ENCODE data around the gene ST6GAL1.
"Not testable (repeated sequence)": the region's sequence is repeated elsewhere in the genome, so short reads cannot be mapped to it uniquely, and the experiment has no call there.

The ST6GAL1 gene

GRCh38 chr3:186998937-186999368 lies 68.6 kb downstream of the ST6GAL1 start:
- no peak for DNase-seq

DNA sequence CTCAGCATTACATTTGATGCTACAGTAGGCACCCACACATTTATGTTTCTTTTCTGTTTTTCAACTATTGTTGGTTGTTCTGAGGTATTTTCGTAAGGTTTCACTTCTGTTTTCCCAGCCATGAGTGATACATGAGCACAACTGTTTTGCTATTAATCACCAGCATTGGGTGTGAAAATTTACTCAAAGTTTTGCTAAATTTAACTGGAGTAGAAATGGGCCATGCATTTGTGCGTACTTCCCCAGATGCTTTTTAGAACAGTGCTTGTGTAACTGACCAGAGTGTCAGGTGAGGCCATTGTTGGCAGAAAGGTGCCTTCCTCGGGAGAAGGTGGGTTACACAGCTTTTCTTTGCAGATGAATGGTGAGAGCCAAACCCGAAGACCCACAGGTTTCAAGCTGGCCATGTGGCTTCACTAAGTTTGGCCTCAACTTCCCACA lies 70.4 kb downstream of the ST6GAL1 start:
- no peak for DNase-seq

GRCh38 chr3:187002915-187003314 lies 72.6 kb downstream of the ST6GAL1 start:
- DNase-seq, result no peak

- DNase-seq, result no peak
These were observed 75.6 kb downstream of the ST6GAL1 start for GRCh38 chr3:187005827-187006481.

DNA sequence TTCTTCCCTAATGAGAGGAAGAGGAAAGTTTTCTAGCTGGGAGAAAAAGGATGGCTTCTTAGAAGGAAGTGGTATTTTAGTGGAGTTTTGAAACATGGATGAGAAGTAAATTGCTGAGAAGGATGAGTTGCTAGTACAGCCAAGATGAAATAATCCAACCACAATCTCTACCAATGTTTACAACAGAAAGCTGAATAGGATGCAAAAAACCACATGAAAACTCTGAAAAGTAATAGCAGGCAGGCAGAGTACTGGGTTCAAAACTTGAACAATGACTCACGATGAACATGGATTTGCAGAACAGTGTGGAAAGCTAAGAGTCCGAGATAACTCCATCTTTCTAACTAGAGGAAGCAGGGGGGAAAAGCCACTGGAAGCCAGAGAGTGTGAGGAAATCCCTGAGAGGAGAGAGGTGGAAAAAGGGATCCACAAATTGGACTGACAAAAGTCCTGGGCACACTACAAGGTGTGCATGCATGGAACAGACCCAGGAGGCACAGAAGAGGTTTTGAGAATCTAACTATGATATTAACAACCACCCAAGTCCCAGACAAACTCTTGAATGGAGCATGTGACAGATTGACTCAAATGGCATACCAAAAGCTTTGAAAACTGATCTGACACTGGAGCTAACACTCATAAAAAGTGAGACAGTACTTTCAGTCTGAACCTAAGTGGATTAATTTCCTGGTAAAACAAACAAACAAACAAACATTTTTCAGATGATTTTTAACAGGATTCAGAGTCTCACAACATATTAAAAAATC lies 76.7 kb downstream of the ST6GAL1 start:
- no peak for DNase-seq

GRCh38 chr3:187010382-187010781 lies 80.1 kb downstream of the ST6GAL1 start:
- DNase-seq, result not testable (repeated sequence)

DNA sequence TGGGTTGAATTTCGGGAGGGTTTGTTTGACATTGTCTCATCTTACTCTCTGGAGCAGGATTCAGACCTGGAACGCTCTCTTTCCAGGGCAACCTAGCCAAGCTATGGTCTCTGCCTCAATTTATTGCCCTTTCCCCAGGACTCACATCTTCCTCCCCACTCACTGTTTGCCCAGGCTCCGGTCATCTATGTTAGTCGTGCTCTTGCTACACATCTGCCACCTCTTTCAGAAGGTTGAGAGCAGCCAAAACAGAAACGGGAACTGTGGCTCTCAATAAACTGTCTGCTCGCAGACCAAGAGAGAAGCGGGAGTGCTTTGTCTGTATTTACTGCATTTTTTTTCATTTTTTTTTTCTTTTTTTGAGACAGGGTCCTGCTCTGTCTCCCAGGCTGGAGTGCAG lies 81.6 kb downstream of the ST6GAL1 start:
- no peak for DNase-seq

DNA sequence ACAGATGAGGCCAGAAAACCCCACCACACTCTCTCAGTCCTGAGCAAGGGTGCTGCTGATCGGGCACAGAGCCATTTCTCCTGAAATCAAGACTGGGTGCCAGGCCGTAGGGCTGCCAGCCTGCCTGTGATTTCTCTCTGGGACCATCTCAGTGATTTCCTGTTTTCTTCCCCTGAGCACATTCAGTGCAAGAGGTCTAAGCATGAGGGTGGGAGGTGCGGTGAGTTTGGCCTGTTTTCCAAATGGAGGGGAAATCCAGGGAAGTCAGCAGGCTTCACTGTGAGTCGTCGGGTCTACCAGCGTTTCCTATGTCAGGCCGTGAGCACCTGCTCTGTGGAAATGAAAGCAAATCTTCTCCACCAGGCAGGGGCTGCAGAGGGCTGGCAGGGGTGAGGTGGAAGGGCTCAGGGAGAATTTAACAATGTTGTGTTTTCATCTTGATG lies 82.3 kb downstream of the ST6GAL1 start:
- no peak for DNase-seq

DNA sequence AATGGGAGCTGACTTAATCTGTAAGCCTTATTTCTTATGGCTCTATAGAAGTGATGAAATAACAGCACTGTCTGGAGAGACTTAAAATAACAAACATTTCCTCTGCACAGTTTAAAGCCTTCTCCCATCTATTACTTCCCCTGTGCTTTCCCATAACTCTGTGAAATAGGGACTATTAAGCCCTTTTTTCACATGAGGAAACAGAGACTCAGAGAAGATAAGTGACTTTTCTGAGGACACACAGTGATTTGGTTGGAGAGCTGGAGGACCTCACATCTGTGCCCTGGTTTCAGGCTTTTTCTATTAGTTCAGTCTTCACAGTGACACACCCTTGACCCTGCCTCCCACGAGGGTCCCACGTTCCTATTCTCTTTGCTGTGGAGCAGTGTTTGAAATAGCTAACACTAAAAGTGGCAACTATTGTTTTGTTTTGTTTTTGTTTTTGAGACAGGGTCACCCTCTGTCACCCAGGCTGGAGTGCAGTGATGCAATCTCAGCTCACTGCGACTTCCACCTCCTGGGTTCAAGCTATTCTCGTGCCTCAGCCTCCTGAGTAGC lies 82.9 kb downstream of the ST6GAL1 start:
- DNase-seq, result no peak

DNA sequence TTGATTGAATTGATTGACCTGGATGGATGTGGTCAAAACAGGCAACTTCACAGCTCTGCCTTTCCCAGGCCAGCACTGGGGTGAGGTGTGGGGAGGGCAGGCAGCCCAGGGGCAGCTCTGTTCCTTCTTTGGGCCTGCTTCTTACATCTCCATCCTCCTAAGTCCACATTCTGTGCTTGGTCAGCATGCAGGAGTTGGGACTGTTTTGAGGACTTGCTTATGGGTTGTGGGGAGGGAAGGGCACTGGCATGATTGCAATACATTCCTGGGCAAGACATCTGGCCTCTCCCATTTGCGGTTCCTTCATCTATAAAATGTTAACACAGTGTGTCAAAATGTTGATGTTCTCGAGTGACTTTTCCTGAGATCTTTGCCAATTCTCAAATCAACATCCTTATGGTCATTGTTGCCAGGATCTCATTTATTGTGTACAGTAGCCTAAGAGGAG lies 84.1 kb downstream of the ST6GAL1 start:
- DNase-seq, result no peak

- no peak for DNase-seq
These were observed 85.7 kb downstream of the ST6GAL1 start for GRCh38 chr3:187015903-187016638.

DNA sequence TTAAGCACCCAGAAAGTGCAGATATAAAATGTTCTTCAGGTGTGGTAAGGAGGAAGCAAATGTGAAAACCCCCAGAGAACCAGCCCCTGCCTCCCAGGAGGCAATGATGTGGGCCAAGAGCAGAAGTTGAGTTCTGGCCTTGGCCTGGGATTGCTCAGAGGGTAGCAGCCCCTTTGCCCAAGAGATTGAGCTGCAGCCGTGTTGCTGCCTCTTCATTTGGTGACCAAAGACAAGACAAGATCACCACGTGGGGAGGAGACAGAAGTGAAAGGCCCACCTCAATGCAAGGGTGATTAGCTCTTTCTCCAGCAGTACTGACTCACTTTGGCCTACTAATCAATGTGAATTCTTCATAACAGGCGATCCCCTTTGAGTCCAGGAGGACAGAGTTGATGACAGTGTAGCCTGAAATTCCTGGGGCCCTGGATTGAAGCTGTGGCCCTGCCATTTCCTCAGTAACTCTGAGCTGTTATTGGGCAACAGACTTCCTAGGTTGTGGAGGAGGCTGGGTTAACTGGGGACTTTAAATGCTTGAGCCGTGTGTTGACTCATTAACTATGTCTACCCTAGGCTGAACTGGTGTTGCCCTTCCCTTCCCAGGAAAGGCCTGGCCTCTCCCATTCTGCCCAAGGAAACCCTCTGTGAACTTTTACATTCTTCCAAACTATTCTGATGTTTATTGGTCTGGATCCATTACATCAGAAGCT lies 86.5 kb downstream of the ST6GAL1 start:
- no peak for DNase-seq

DNA sequence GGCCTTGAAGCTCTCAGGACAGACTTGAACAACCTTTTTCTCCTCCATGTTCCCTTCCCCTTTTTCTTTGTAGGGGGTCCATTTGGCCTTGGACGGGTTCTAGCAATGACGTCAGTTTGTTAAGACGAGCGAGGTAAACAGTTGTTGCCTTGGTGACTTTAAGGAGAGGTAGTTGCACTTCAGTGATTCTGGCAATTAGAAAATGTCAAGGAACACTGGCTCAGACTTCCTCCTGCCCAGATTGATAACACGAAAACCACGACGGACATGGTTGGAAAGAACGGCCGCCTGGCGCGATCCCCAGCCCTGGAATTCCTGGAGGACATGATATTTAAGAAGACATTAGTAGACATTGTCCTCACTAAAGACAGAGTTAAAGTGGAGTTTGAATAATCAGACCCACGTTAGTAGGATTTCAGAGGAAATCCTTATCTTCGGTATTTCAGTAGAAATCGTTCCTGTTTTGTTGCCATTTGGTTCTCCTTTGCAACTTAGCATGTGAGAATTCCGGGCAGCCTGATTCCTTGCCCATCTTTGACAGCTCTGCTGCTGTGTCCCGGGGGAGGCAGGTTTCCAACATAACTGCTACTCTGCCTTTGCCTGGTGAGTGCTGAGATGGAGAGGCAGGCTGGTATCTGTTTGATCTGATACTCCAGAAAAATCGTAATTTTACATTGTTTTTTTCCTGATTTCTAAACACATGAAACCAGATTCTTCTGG lies 87.3 kb downstream of the ST6GAL1 start:
- DNase-seq, result no peak

DNA sequence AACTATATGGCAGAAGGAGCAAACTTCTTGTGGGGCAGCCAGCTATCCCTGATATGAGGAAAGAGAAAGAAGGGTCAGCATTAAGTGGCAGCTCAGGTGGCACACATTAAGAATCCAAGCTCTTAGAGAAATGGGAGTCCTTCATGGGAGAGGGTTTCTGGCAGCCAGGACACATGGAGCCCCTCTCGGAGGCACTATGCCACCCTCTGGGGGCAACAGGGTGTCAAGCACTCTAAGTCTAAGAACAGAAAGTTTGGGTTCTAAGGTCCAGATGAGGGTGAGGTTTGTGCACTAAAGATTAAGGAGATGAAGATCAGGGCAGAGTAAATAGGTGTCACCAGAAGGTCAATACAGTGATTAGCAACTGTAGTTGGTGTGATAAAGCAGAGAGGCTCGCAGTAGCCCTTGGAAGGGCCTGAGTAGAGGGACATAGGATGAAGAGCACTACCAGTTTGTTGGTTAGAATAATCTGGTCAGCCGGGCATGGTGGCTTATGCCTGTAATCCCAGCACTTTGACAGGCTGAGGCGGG lies 89.3 kb downstream of the ST6GAL1 start:
- no peak for DNase-seq

DNA sequence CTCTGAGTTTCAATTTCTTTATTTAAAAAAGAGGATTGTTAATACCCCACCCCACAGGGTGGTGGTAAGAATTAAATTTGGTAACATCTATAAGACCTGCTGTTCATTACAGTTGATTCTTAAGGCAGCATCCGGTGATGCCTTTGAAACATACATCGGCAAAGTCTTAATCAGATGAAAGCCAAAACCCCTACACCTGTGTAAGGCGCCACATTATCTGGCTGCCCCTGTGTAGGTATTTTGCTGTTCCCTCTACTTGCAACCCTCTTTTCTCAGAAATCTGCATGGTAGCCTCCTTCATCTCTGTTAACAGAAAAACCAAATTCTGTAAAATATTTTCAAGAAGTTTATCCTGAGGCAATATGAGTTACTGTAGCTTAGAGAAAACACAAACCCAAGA lies 90.0 kb downstream of the ST6GAL1 start:
- no peak for DNase-seq

GRCh38 chr3:187021748-187022402 lies 91.5 kb downstream of the ST6GAL1 start:
- no peak for DNase-seq

DNA sequence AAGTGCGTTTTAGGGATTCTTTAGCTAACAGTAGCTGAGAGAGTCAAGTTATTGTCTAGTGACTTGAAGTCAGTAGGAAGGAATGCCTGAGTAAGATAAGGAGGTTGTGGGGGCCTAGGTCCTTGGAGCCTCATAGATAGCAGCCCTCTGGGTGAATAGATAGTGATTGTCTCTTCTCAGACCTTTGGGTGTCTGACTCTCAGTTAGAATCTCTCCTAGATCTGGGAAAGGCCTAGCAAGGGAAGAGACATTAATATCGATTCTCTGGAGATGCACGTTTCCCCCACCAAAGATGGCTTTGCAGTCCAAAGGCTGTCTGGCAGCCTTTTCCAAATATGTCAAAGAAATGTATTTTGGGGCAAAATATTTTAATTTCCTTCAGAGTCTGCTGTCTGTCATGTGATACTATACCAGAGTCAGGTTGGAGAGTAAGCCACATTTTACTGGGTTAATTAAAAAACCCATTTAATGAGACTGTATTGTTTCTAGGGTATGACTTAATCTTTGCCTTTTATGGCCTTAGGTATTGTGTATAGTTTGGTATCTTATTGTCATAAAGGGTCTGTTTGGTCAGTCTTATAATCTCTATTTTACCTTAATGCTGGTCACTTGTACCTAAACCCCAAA lies 92.2 kb downstream of the ST6GAL1 start:
- no peak for DNase-seq

DNA sequence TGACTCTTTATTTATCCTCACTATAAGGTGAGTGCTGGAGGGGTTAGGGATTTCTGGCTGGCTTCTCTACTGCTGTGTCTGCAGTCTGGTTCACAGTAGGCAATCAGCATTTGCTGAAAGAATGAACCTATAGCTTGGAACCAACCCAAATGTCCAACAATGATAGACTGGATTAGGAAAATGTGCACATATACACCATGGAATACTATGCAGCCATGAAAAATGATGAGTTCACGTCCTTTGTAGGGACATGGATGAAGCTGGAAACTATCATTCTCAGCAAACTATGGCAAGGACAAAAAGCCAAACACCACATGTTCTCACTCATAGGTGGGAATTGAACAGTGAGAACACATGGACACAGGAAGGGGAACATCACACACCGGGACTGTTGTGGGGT lies 93.0 kb downstream of the ST6GAL1 start:
- DNase-seq, result not testable (repeated sequence)

DNA sequence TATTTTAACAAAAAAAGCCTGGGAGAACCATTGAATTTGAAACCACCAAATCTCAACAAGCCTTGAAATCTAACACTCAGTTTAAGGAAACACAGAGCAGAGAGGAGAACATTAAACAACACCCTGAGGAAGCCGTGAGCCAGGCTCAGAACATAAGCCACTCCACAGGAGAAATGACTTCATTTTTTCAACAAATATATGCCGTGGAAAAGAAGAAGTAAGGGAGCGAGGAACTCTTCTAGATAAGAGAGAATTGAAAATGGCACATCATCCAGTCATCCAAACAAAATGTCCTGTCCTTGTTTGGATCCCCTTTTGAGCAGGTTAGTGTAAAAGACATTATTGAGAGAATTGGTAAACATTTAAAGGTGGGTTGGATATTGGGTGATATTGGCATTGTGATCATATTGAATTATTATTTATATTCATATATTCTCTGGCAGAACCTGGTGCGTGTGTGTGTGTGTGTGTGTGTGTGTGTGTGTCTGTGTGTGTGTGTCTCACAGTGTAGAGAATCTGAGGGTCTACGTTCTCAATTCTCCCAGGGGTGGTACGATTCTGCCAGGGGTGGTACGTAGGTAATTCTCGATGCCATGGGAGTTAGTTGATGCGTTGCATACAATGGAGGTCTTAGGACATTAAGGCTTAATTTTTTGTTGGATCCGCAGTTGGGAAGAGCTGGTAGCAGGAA lies 94.4 kb downstream of the ST6GAL1 start:
- no peak for DNase-seq

DNA sequence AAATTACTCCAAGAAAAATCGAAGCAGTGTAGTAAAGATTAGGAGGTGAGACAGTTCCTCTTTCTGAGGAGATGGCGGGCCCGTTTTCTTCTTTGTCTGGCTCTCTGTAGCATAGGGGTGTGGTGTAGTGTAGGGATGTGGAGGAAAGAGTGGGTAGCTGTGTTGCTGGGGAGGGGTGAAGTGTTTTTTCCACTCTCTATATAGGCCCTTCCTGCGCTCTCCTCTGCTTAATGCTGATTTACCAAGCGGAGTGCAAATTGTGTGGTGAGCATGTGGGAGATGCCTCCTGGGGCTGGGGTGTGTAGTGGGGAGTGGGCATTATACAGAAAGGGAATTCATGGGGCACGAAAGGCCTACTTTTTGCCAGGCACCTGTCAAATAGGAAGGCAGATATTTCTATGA lies 94.9 kb downstream of the ST6GAL1 start:
- DNase-seq, result no peak
